ENCODE results near the gene DCAF7.

DCAF7 gene

GRCh38 chr17:63525190-63525946, 24.9 kb upstream of the DCAF7 start:
- DNase-seq (ENCODE audit: low spot score): no peak

GRCh38 chr17:63526861-63527260, 23.4 kb upstream of the DCAF7 start:
- DNase-seq (ENCODE audit: low spot score): no peak

DNA sequence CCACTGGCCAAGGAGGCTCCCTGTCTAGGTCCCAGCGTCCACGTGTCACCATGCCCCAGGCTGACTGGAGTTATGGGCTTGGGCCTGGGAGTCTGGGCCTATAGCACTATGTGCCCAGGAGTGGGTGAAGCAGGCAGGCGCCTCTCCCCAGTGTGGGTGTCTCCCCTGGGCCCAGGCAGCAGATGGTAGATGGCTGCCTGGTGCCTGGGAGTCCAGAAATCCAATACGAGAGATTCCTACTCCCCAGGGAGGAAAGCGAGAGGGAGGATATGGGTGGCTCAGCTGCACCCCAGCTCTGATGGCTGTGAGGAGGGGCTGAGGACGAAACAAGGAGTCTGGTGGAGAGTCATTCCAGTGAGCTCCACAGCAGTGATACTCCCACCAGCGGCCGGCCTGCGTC, 22.1 kb upstream of the DCAF7 start:
- no peak for DNase-seq (ENCODE audit: low spot score)

- DNase-seq (ENCODE audit: low spot score): no peak
Measured at GRCh38 chr17:63529711-63530556, 20.3 kb upstream of the DCAF7 start.

GRCh38 chr17:63530557-63531021, 19.7 kb upstream of the DCAF7 start:
- DNase-seq (ENCODE audit: low spot score): no peak

DNA sequence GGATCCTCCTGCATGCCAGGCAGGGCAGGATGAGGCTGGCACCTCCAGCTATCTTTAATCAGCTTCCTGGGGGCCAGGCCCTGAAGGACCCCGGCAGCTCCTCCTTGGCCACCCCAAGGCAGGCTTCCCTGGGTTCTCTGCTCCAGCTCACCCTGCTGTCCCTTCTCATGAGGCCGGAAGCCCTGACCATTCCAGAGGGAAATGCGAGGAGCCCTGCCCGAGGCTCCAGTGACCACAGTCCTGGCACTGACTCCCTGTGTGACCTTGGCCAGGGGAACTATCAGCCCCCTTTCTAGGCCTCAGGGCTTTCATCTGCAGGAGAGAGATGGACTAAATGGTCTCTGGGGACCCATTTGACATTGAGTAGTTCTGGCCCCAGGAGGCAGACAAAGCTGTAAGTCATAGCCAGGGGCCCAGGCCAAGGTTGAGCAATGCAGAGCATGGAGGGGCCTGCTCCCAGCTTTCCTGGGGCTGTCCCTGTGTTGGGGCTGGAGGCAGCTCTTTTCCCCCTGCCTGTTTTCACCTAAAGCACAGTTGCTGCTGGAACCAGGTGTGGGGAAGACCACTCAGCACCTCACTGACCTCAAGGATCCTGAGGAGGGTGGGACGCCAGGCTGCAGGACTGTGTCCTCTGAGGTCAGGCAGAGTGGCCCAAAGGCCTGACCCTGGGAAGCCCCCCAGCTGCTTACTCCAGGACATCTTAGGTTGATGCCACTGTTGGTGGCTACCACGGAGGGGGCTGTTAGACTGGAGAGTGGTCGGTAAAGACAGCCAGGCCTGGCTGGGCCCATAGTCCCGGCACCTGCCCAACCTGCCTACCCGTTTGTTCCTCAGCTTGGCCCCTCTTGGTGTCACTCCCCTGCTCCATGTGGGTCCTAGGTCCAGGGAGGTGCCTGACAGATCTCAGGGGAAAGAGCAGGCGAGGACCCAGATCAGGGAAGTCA, 19.0 kb upstream of the DCAF7 start:
- no peak for DNase-seq (ENCODE audit: low spot score)

- DNase-seq (ENCODE audit: low spot score): no peak
Measured at GRCh38 chr17:63533433-63534077, 16.7 kb upstream of the DCAF7 start.

DNA sequence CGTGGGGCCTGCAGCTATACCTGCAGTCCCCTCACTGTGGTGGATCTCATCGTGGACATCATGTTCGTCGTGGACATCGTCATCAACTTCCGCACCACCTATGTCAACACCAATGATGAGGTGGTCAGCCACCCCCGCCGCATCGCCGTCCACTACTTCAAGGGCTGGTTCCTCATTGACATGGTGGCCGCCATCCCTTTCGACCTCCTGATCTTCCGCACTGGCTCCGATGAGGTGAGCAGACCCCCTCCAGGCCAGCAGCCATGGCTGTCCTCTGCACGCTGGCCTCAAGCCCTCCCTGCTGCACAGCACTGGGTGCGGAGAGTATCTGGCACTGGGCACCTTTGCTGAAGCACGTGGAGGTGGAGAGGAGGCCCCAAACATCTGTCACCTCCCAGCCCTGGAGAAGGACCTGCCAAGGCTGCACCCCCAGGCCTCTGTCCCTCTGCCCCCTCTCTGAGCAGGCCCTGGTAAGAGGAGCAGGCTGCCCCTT, 16.2 kb upstream of the DCAF7 start:
- no peak for DNase-seq (ENCODE audit: low spot score)

- DNase-seq (ENCODE audit: low spot score): no peak
Measured at GRCh38 chr17:63534816-63535455, 15.3 kb upstream of the DCAF7 start.

DNA sequence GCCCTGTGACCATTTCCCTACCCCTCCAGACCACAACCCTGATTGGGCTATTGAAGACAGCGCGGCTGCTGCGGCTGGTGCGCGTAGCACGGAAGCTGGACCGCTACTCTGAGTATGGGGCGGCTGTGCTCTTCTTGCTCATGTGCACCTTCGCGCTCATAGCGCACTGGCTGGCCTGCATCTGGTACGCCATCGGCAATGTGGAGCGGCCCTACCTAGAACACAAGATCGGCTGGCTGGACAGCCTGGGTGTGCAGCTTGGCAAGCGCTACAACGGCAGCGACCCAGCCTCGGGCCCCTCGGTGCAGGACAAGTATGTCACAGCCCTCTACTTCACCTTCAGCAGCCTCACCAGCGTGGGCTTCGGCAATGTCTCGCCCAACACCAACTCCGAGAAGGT, 14.6 kb upstream of the DCAF7 start:
- DNase-seq (ENCODE audit: low spot score): no peak

DNA sequence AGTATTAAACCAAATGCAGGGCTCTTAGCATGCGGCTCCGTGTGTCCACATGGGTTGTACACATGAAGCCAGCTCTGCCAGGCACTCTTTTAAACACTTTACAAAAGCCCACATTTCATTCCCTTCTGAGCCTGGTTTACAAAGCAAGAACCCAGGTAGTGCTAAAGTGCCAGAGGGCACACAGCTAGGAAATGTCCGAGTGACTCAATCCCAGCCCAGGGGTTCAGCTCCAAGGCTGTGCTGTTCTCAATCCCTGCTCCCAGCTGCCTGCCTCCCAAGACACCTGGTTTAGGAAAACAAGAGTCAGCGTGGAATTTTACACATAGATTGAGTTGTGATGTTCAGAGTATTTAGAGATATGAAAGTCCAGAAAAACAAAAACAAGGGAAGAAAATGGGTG, 13.3 kb upstream of the DCAF7 start:
- DNase-seq (ENCODE audit: low spot score): no peak

- DNase-seq (ENCODE audit: low spot score): no peak
Measured at GRCh38 chr17:63537991-63538692, 12.1 kb upstream of the DCAF7 start.

DNA sequence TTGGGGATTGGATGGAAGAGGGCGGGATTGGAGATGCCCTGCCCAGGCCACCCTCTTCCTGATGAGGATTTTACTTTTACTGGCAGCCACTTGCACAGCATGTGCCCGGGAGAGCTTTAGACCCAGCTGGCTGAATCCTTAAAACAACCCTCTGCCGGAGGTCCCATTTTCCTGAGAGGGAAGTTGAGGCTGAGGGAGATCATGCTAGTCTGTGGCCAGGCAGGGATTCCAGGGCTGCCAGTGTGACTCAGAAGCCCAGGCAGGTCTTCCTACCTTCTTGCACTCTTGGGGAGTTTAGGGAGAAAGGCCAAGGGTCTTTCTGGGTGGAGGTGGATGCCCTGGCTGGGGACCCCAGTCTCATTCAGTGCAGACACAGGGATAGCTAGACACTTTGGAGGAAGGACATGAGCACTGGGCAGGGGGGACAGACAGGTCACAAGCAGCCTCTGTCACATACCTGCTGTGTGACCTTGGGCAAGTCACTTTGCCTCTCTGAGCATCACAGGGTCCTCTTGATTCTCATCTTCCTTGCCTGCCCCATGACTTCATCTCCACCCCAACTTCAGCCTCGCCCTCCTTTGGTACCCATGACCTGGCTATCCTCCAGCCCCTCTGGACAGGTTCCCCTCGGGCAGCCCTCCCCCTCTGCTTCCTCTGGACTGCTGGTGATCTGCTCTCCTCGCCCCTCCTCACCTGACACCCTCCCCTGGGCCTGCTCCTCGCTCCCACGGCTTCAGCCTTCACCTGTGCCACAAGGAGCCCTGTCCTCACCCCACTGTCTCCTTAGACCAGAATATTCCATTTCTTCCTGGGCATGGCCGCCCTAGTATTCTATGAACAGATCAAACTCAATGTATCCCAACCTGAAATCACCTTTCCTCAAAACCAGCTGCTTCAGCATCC, 11.3 kb upstream of the DCAF7 start:
- no peak for DNase-seq (ENCODE audit: low spot score)

DNA sequence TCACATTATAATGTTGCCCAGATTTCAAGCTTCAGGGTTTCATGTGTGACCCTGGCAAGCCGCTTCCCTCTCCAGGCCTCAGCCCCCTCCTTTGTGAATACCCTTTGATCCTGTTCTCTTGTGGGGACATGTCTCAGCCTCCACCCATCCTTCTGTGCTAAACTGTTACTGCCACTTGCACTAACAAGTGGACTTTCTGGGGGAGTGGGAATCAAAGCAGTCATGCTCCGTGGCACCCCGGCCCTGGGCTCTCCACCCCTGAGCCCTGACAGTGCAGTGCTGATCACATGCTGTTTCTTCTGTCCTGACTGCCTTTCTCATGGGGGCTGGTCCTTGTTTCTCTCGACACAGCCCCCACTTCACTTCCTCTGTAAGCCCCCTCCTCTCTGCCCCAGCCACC, 9.7 kb upstream of the DCAF7 start:
- no peak for DNase-seq (ENCODE audit: low spot score)

GRCh38 chr17:63542218-63542545, 8.1 kb upstream of the DCAF7 start:
- no peak for DNase-seq (ENCODE audit: low spot score)

DNA sequence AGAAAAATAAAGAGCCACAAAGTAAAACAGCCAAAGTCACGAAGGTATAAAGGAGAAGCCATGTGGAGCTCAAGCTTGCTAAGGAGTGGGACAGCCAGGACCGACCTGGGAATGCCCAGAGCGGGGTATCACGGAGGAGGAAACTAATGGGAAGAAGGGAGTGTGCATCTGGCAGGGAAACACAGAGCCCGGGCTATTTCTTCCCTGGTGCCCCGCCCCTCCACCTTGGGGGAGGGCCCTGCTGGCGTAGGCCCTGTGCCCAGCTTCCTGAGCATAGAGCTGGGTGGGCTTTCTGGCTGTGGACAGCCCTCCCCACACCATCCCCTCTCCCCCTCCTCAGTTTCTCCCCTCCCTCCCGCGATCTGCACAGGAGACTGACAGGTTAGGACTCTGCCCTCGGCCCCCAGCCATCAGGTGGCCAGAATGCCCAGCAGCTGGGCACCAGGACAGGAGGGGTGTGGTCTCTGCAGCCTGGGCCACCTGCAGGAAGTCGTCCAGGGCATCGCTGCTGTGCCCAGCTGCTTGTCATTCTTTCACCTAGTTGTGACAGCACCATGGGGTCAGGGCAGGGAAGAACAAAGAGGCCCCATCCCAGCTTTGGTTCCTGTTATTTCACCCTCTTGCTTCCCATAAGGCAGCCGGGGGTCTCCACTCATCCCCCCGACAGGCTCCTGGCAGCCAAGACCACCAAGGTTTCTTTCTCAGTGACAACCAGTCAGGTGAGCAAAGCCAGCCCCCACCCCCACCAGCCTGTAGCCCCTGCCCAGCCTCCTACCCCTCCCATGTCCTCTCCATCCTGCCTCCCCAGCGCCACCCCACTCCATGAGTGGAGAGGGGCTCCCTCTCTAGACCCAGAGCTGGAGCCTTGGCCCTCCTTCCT, 7.1 kb upstream of the DCAF7 start:
- DNase-seq (ENCODE audit: low spot score): no peak

DNA sequence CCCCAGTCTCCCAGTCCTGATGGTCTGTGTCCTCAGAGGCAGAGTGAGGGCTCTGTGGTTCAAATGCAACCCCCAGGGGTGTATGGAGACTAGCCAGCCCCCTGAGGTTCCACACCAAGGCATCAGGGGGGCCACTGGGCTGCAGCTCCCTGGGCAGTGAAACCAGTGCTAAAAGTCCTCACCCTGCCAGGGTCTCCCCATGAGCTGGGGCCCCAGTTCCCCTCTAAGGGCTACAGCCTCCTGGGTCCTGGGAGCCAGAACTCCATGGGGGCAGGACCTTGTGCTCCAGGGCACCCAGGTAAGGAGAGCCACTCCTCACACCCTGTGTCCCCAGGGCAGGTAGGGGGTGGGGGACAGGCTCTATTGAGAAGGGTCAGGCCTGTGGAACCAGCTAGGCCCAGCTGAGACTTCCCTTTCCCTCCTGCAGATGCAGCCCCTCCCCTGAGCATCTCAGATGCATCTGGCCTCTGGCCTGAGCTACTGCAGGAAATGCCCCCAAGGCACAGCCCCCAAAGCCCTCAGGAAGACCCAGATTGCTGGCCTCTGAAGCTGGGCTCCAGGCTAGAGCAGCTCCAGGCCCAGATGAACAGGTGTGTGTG, 6.4 kb upstream of the DCAF7 start:
- no peak for DNase-seq (ENCODE audit: low spot score)

Measured in Ammon's horn (tissue), 1 donor.